Activated naive CD4-positive, alpha-beta T cell treated with anti-CD3 and anti-CD28 coated beads, Interleukin-2, amount 50 U/mL, for 72 hours (primary cell): Measurements from ENCODE around the gene PMEPA1. TPM values are rescaled to one million over a fixed set of nuclear protein-coding genes. Genes with fewer than 3 reads are reported as not detected.

ENCODE experiments used
- ATAC-seq, 2 donors: fragments of 150-1000 bp; cut with Tn5 transposase; 2 replicates each; pipeline ENCODE4 v1.10.0; 2021; ENCODE audit warnings: mild to moderate bottlenecking in 2 of 2, moderate library complexity in 2 of 2
- DNase-seq, 2 donors: peaks; one replicate each; pipeline ENCODE4 v3.0.0; 2021 to 2022; ENCODE audit warnings: low spot score in 2 of 2
- H3K27ac Mint-ChIP-seq, 2 donors: one replicate each; pipeline ENCODE4 v1.8.0; 2022; ENCODE audit warnings: mild to moderate bottlenecking in 2 of 2, mixed read lengths in 2 of 2
- H3K36me3 Mint-ChIP-seq, 2 donors: one replicate each; pipeline ENCODE4 v1.8.0; 2022; ENCODE audit warnings: mixed read lengths in 2 of 2
- H3K9me3 Mint-ChIP-seq, 2 donors: one replicate each; pipeline ENCODE4 v1.8.0; 2022; ENCODE audit warnings: mixed read lengths in 2 of 2
- total RNA-seq, 2 donors: library from RNA; stranded (reverse); gene quantifications; one replicate each; pipeline ENCODE4 v1.2.3, GENCODE V29; 2022

The PMEPA1 gene
- total RNA-seq, 2 donors from 2014 or later = 2.2 to 3.9 TPM

DNA sequence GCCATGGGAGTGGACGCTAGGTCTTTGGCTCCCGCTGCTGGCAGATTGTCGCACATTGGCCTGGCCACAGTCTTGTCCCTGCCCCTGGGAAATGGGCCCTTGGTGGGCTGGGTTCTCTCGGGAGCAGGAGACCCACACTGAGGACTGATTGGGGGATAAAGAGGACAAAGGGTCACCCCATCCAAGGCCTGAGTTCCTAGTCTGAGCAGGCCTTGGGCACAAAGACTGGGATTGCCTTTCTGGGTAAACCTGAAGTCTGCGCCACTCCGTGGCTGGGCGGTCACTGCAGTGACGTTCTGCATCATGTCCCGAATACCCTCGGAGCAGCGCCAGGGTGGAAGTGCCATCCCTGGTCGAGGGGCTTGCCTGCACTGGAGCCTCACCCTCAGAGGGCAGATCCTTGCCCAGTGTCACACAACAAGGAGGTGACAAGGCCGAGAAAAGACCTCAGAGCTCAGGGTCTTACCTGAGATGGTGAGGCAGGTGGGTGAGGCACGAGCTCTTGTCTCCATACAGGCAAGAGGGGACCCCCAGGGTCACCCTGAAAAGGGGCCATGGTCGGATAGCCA, 53.5 kb downstream of the PMEPA1 start:
- H3K27ac Mint-ChIP-seq = peak overlapping the region in 1 of 2 donors; percentile 63
- H3K9me3 Mint-ChIP-seq = no peaks in the 10 kb centered on the region
- peak in 1 of 2 donors; percentile 48 for DNase-seq

DNA sequence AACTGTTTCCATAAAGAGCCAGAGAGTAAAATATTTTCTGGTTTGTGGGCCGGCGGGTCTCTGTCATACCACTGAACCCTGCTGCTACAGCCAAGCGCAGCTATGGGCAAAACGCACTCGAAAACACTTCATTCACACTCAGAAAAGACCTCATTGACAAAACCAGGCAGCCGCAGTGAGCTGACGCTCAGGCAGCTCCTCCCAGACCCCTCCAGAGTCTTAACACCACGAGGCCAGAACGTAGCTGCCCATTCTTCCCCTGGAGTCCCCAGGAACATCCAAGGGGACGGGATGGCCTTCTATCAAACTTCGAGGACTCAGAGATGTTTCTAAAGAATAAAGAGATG, 54.0 kb downstream of the PMEPA1 start:
- no peak overlapping the region for H3K27ac Mint-ChIP-seq
- peak in 1 of 2 donors; percentile 28 for DNase-seq
- H3K9me3 Mint-ChIP-seq = no peaks in the 10 kb centered on the region
- no peak for ATAC-seq
- no peaks in the 10 kb centered on the region for H3K36me3 Mint-ChIP-seq

More for the DNA sequence above, 53.5 kb downstream of the PMEPA1 start:
- H3K36me3 Mint-ChIP-seq = no peaks in the 10 kb centered on the region
- ATAC-seq = no peak

DNA sequence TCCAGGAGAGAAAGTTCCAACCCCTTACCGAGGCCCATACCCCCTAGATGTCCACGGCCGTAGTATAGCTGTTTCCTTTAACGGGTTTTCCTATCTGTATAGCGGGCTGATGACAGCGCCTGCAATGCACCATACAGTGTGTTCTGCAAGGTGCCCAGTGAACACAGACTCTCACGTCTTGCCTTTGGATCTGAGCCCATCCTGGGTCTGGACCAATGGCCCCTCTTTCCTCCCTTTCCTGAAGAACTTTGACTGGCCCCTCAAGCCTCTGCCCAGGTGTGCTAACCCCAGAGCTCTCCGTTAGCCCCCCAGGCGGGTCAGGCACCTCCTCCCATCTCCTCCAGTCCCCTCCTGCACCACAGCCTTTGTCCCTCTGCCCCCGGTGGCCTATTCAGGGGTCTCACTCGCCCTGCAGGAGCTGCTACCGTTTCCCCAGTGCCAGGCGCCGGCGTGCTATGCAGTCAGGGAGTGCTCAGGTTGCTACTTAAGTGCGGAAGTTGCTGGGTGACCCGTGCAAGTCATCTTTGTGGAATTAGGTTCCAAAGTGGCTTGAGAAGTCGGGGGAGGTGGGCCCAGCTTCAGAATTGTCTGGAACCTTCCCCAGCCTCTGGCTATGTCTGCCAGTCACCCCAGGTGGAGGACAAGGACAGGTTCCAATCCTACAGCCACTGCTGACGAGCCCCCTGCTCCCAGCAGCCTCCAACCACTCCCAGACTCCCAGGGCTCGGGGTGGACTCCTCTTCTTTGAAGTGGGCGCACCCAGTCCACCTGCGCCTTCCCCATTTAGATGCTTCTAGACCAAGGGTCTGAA, 54.6 kb downstream of the PMEPA1 start:
- DNase-seq (peak in 1 of 2 donors; percentile 45), ATAC-seq (no peak)
- Mint-ChIP-seq H3K36me3 (no peaks in the 10 kb centered on the region), H3K27ac (no peak overlapping the region), H3K9me3 (no peaks in the 10 kb centered on the region)

DNA sequence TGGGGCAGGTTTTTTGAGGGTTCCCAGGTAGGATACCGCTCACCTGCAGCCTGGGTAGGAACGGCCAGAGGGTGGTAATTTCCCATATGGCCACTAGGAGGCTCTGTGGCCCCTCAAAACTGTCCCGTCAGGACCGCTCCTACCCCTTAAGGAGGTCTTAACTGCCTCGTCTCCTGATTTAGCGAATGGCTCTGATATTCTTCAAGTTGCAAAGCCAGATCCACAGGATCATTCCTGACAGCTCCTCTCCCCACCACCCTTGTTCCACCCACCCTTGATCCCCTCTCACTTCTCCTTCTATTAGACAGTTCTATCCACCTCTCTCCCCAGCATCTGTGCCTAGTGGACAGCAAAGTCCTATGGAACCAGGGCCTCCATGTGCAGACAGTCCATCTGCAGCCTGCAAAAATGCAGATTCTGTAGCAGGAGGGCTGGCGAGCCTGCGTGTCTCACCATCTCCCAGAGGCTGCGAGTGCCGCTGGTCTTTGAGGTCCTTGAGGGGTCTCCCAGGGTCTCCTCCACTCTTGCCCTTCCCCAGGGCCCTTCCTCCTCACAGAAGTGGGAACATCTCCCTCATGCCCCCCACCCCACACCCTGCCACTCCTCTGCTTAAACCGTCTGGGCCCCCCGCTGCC, 55.3 kb downstream of the PMEPA1 start:
- no peak overlapping the region for H3K27ac Mint-ChIP-seq
- DNase-seq (peak; percentile 55 to 62), ATAC-seq (peak; percentile 75 to 87)
- H3K9me3 Mint-ChIP-seq = no peaks in the 10 kb centered on the region
- H3K36me3 Mint-ChIP-seq = no peaks in the 10 kb centered on the region

DNA sequence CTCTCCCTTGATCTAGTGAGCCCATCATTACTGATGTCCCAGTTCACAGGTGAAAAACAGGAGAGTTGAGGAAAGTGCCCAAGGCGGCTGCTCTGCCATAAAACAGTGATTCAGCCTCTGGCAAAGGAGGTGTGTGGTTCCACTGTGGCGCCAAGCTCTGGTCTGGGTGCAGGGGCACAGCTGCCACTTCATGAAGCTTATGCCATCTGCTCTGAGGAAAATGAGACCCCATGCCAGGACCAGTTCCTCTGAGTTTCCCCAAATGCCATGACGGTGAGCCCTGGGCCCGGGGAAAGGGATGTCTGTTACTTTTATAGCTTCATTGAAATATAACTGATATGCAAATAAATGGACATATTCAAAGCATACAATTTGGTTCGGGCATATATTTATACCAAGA, 55.9 kb downstream of the PMEPA1 start:
- Mint-ChIP-seq H3K9me3 (no peaks in the 10 kb centered on the region), H3K36me3 (no peaks in the 10 kb centered on the region), H3K27ac (no peak overlapping the region)
- ATAC-seq (no peak), DNase-seq (peak in 1 of 2 donors; percentile 31)

DNA sequence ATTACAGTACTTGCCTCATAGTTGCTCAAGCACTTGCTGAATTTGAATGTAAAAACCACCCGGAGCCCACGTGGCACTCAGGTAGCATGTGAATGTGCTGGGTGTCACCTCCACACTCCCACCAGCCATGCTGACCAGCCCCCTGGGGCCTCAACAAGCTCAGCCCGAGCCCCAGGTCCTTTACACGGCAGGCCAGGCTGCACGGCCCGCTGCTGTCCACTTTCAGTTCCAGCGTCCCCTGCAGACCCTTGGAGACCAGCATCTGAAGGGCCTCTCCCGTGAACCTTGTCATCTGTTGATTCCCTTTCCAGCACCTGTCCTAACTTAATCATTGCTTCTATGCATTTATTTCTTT, 56.3 kb downstream of the PMEPA1 start:
- no peaks in the 10 kb centered on the region for H3K36me3 Mint-ChIP-seq
- H3K27ac Mint-ChIP-seq = no peak overlapping the region
- no peak for ATAC-seq
- no peaks in the 10 kb centered on the region for H3K9me3 Mint-ChIP-seq
- peak in 1 of 2 donors; percentile 35 for DNase-seq

DNA sequence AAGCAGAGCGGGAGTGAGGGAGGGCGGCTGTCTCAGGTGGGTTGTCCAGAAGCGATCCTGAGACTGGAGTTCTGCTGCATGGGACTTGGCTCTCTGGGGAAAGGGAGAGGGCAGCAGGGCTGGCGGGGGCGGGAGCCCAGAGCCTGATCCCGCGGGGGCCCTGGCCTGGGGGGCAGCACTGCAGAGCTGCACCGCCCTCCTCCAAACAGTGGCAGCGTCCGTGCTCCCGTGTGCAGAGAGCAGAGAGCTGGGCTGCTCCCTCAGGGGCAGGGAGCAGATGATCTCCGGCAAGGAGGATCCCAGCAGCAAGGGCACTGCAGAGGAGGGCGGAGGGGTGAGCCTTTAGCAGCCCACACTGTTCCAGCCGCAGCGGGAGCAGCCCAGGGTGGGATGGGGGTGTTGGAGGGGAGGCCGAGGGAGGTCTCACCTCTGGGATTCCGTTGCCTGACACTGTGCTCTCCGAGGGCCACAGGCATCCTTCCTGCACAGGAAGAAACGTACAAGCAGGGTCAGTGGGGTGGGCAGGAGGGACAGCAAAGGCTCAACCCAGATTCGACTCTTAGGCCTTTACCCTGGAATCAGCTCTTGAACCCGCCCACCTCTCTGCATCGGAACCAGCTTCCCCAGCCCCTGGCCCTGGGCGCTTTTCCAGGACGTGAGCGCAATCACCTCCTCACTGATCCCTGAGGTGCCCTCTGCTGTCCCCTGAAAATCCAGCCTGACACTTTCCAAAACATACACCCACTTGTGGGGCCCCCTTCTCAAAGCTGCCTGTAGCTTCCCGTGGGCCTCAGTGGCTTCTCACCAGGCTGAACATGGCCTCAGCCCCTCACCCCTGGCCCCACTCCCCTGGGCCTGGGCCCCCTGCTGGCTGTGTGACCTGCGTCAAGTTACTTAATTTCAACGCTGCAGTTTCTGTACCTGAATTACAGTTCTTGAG, 56.9 kb downstream of the PMEPA1 start:
- Mint-ChIP-seq H3K27ac (no peak overlapping the region), H3K36me3 (no peaks in the 10 kb centered on the region), H3K9me3 (no peaks in the 10 kb centered on the region)
- DNase-seq = peak in 1 of 2 donors; percentile 26
- no peak for ATAC-seq

DNA sequence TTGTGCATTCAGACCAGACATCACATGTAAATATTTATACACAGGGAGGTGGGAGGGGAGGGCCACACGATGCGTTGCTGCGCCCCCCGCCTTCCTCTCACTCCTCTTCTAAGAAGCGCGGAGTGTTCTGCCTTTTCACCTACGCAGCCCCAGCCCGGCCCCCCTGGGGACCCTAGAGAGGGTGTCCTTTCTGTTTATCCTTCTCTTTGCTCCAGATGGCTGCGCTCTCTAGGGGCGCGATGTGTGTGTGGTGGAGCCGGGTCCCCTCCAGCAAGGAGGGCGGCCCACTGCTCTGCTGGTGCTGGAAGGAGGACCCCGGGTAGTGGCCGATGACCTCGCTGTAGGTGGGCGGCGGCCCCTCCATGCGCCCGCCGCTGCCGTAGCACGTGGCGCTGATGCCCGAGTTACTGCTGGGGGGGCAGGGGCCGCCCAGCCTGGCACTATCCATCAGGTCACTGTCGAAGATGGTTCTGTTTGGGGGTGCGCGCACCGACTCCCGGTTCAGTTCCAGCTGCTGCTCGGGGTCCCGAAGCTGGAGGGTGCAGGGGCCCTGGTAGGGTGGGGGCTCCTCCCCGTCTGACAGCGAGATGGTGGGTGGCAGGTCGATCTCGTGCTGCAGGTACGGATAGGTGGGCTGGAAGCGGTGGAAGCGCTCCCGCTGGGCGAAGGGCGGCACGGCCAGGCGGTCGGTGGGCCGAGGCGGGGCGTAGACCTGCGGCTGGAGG, 57.8 kb downstream of the PMEPA1 start:
- Mint-ChIP-seq H3K36me3 (no peaks in the 10 kb centered on the region), H3K27ac (no peak overlapping the region), H3K9me3 (no peaks in the 10 kb centered on the region)
- DNase-seq (peak in 1 of 2 donors; percentile 33), ATAC-seq (no peak)

DNA sequence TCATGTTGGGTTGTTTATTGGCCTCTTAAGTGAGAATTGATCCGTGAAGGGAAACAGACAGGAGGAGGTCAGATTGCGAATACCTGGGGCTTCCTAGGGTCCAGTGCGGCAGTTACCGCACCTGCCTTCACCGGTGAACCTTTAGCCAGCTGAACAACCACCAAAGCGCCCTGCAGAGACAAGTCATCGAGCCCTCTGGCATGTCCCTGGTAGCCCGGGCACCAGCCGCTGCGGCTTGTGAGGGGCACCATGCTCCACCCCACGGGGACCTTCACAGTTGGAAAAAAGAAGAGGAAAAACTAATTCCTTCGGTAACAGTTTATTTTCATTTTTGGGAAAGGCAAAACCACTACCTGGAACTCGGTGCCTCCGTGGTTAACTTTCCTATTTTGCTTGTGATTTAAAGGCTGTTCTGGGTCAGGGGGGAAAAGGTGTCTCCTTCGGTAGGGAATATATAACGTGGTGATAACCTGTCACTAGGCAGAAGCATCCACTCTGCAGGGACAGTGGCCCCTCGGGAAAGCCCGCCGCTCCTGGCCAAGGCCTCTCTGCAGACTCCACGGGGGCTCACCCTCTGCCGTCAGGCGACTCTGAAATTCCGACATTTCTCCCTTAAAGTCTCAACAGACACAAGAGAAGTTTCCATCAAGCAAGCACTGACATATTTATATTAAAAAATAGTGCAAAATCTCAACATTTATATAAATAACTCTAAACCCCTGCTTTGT, 58.9 kb downstream of the PMEPA1 start:
- no peaks in the 10 kb centered on the region for H3K9me3 Mint-ChIP-seq
- H3K27ac Mint-ChIP-seq = no peak overlapping the region
- no peak for DNase-seq
- ATAC-seq = no peak
- no peaks in the 10 kb centered on the region for H3K36me3 Mint-ChIP-seq

DNA sequence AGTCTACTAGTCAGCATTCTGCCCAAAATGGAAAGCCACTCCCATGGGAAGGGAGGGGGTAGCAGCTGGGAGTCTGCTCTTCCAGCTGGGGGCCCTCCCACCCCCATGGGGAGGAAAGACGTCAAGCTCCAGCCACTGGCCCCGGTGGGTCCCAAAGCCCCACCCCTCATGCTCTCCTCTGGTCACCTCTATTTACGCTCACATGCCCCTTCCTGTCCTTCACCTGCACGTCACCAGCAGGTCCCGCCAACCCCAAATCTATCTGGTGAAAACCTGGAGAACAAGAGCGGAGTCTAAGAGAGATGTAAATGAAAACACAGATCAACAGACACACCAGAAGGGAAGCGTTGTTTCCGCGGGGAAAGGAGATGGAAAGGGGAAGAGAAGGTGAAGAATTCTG, 59.5 kb downstream of the PMEPA1 start:
- Mint-ChIP-seq H3K36me3 (no peaks in the 10 kb centered on the region), H3K27ac (no peak overlapping the region), H3K9me3 (no peaks in the 10 kb centered on the region)
- DNase-seq (peak in 1 of 2 donors; percentile 13), ATAC-seq (no peak)

DNA sequence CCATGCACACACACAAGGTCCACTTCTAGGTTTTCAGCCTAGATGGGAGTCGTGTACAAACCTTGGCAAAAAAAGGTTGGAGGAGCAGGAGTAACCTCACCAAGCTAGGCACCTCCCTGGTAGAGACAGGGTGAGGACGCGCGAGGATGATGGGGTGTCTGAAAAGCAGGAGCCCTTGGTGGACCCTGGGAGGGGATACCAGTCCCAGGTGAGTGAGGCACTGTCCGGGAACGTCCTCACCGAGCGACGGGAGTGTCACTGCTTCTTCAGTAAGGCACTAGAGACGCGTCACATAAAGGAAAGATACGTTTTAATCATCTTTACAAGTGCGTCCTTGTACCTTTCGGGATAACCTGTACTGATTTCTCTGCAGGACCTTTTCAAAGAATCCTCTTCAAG, 60.2 kb downstream of the PMEPA1 start:
- DNase-seq (no peak), ATAC-seq (no peak)
- H3K27ac Mint-ChIP-seq = no peak overlapping the region
- H3K36me3 Mint-ChIP-seq = peaks cover 5 to 6% of the 10 kb centered on the region in 2 donors
- H3K9me3 Mint-ChIP-seq = peaks cover 3 to 5% of the 10 kb centered on the region in 2 donors

DNA sequence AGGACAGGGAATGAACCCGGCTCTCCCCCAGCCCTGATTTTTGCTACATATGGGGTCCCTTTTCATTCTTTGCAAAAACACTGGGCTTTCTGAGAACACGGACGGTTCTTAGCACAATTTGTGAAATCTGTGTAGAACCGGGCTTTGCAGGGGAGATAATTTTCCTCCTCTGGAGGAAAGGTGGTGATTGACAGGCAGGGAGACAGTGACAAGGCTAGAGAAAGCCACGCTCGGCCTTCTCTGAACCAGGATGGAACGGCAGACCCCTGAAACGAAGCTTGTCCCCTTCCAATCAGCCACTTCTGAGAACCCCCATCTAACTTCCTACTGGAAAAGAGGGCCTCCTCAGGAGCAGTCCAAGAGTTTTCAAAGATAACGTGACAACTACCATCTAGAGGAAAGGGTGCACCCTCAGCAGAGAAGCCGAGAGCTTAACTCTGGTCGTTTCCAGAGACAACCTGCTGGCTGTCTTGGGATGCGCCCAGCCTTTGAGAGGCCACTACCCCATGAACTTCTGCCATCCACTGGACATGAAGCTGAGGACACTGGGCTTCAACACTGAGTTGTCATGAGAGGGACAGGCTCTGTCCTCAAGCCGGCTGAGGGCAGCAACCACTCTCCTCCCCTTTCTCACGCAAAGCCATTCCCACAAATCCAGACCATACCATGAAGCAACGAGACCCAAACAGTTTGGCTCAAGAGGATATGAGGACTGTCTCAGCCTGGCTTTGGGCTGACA, 60.8 kb downstream of the PMEPA1 start:
- no peak for DNase-seq
- no peak for ATAC-seq
- peaks cover 6 to 8% of the 10 kb centered on the region in 2 donors for H3K36me3 Mint-ChIP-seq
- no peak overlapping the region for H3K27ac Mint-ChIP-seq
- peaks cover 4 to 8% of the 10 kb centered on the region in 2 donors for H3K9me3 Mint-ChIP-seq

DNA sequence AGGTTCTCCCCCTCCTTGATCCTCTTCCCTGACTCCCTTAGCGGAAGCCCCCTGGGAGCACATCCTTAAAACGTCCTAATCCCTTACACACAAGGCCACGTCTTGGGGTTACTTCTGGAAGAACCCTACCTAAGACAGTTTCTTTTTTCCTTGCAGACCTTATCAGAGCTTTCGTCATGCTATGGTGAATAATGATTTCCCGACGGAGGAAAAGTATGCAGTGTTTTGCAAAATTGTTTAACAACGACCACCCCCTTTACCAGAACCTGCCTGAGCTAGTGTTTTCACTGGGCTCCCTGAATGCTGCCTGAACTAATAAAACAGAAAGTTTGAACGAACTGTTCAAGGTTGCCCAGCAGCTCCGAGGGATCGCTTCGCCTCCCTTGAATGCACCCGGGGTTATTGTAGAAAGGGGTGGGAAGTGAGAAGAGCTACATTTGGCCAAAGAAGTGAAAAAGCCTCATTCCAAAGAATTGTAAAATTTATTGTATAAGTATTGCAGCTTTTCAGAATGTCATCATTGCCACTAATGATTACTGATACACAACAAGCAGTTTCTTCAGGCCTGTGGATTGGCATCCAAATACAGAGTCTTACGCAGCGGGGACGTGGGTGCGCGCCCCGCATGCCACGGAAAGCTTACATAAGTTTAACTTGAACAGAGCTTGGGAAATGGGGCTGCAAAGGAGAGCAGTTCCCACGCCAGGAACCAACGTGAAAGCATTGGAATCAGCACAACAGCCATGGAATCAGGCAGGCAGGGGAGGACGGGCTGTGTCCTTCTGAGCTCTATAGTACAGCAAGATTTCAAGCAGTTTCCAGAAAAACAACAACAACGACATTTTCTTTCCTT, 61.7 kb downstream of the PMEPA1 start:
- ATAC-seq (no peak), DNase-seq (no peak)
- H3K9me3 Mint-ChIP-seq = peaks cover 4 to 8% of the 10 kb centered on the region in 2 donors
- peaks cover 6 to 8% of the 10 kb centered on the region in 2 donors for H3K36me3 Mint-ChIP-seq
- H3K27ac Mint-ChIP-seq = no peak overlapping the region
